Activated B cell treated with CpG ODN at 0.5 μM for 24 hours (primary cell): ENCODE measurements around the gene MGMT. TPM values are rescaled to one million over a fixed set of nuclear protein-coding genes. Genes with fewer than 3 reads are reported as not detected.

Source experiments
- ATAC-seq: fragments of 200-7000 bp; cut with Tn5 transposase; one replicate; pipeline ENCODE4 v1.10.0; 2021; ENCODE audit warnings: low read depth, mild to moderate bottlenecking, moderate library complexity
- CTCF ChIA-PET: fragments of 350-600 bp; sonication (Branson Sonifier 250); formaldehyde crosslinking; loops from one replicate; lab custom pipeline; 2021; ENCODE audit warnings: antibody characterized with exemption; lab: Charles Lee
- POLR2A ChIA-PET: fragments of 350-600 bp; sonication (Branson Sonifier 250); formaldehyde crosslinking; loops from one replicate; lab custom pipeline; 2021; ENCODE audit warnings: antibody characterized with exemption; lab: Charles Lee
- DNase-seq: peaks from one replicate; pipeline ENCODE4 v3.0.0; 2022
- H3K27ac Mint-ChIP-seq: one replicate; pipeline ENCODE4 v1.8.0; 2020; ENCODE audit warnings: mixed read lengths
- H3K27me3 Mint-ChIP-seq: one replicate; pipeline ENCODE4 v1.8.0; 2021; ENCODE audit warnings: mixed read lengths
- H3K36me3 Mint-ChIP-seq: one replicate; pipeline ENCODE4 v1.8.0; 2021; ENCODE audit warnings: low read depth, mixed read lengths
- H3K4me1 Mint-ChIP-seq: one replicate; pipeline ENCODE4 v1.8.0; 2021; ENCODE audit warnings: mixed read lengths
- H3K4me3 Mint-ChIP-seq: one replicate; pipeline ENCODE4 v1.8.0; 2020; ENCODE audit warnings: mild to moderate bottlenecking, mixed read lengths
- H3K9me3 Mint-ChIP-seq: one replicate; pipeline ENCODE4 v1.8.0; 2020; ENCODE audit warnings: mixed read lengths
- CTCF ChIP-seq: fragments of 200-600 bp; IDR thresholded peaks from one replicate; pipeline ENCODE4 v1.8.0; 2022; ENCODE audit warnings: antibody characterized with exemption, mild to moderate bottlenecking
- intact Hi-C: fragments of 100-400 bp; cut with micrococcal nuclease; formaldehyde crosslinking; loops from one replicate; pipeline ENCODE4 v1.15.1; 2024
- total RNA-seq: library from RNA; stranded (reverse); gene quantifications from 2 replicates; pipeline ENCODE4 v1.2.3, GENCODE V29; 2022

MGMT gene
- total RNA-seq, 1 donor from 2014 or later: 25.8 TPM

DNA sequence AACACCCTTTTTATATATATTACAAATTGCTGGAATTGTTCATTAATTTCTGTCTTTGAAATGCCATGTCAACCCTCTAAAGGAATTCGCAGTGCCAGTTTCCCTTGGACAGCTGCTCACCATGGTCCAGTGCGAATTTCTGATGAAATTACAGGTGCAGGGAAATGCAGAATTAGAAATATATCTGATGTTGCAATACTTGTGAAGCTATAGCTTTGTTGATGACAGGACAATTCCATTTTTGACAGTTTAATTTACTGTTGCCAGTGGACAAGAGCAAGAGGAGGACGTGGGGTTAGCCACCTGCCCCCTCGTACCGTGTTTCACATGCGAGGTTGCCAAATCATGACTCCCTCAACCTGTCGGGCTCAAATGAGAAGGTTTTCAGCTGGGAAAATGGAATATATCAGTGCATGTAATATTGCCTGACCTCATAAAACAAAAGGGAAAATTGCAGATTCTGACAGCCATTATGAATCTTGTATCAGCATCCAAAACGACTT, 140.6 kb downstream of the MGMT start:
- TF ChIP-seq CTCF: no peak
- Mint-ChIP-seq H3K27ac (no peak overlapping the region), H3K4me3 (no peak overlapping the region), H3K4me1 (peaks cover 35% of the 10 kb centered on the region), H3K27me3 (no peaks in the 10 kb centered on the region), H3K9me3 (no peaks in the 10 kb centered on the region), H3K36me3 (peaks cover 10% of the 10 kb centered on the region)
- DNase-seq: no peak
- ChIA-PET POLR2A (no interaction called here), CTCF (no interaction called here)
- no peak for ATAC-seq
- intact Hi-C loops: loop anchor here (2.0 kb wide), 1 partner anchor 141 kb away; the partner anchor contains the start of gene MGMT

DNA sequence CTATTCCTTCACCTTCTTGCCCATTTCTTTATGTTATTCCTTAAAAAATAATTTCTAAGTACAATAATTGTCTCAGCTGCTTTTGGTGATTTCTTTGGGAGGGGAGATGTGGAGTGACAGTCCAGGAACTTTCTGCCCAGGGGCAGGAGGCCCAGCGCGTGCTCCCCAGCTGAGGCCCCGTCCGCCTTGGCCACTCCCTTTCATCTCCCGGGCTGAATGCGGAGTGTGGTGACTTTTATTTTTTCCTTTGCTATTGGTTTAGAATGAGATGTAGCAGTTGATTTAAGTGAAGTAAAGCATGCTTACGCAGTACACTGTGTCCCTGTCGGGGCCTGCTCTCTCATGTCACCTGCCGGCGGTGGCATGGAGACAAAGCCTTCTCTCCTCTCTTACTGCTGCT, 141.6 kb downstream of the MGMT start:
- no peak for TF ChIP-seq CTCF
- H3K36me3 Mint-ChIP-seq: peaks cover 8% of the 10 kb centered on the region
- no peak overlapping the region for H3K27ac Mint-ChIP-seq
- no peak for ATAC-seq
- POLR2A ChIA-PET: no interaction called here
- intact Hi-C loops: no loop called here
- DNase-seq: no peak
- peaks cover 35% of the 10 kb centered on the region for H3K4me1 Mint-ChIP-seq
- H3K27me3 Mint-ChIP-seq: no peaks in the 10 kb centered on the region
- CTCF ChIA-PET: no interaction called here
- no peak overlapping the region for H3K4me3 Mint-ChIP-seq
- no peaks in the 10 kb centered on the region for H3K9me3 Mint-ChIP-seq

- Mint-ChIP-seq H3K4me1 (peaks cover 28% of the 10 kb centered on the region), H3K27me3 (no peaks in the 10 kb centered on the region), H3K4me3 (no peak overlapping the region), H3K9me3 (no peaks in the 10 kb centered on the region), H3K36me3 (peaks cover 8% of the 10 kb centered on the region), H3K27ac (no peak overlapping the region)
- ChIA-PET POLR2A (no interaction called here), CTCF (no interaction called here)
- TF ChIP-seq CTCF: no peak
- intact Hi-C loops: no loop called here
- DNase-seq (no peak), ATAC-seq (no peak)
Measured at GRCh38 chr10:129609551-129609950, 142.5 kb downstream of the MGMT start.

DNA sequence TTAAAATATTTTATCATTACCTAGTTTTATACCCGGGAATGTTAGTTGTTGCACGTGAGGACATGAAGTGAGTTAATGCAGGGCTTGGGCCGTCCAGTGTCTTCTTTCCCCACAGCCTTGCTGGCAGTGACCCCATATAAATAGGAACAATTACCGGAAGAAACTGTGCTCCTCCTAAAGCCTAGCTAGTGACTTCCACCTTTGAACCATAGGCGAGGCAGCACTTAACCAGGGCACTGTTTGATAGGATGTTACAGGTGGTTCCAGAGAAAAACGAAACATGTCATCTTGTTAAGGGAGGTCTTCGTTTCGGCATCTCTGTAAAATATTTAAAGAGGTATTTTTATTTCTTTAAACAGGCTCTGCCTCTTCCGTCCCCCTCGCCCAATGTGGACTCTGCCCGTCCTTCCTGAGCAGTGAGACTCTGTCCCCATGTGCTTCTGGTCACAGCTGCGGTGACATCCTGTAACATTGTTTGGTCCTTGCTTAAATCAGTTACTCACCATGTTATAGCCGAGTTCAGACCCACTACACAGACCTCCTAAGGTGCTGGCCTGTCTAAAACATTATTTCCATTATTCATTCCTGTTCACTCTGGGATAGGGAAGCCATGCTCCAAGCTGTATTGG, 145.6 kb downstream of the MGMT start:
- H3K9me3 Mint-ChIP-seq: peaks cover 6% of the 10 kb centered on the region
- peaks cover 8% of the 10 kb centered on the region for H3K4me1 Mint-ChIP-seq
- H3K4me3 Mint-ChIP-seq: no peak overlapping the region
- DNase-seq (no peak), ATAC-seq (no peak)
- ChIA-PET POLR2A (no interaction called here), CTCF (no interaction called here)
- no peaks in the 10 kb centered on the region for H3K27me3 Mint-ChIP-seq
- no peak overlapping the region for H3K27ac Mint-ChIP-seq
- intact Hi-C loops: no loop called here
- TF ChIP-seq CTCF: no peak
- peaks cover 13% of the 10 kb centered on the region for H3K36me3 Mint-ChIP-seq

- H3K4me3 Mint-ChIP-seq: no peak overlapping the region
- TF ChIP-seq CTCF: no peak
- H3K9me3 Mint-ChIP-seq: peaks cover 6% of the 10 kb centered on the region
- peaks cover 11% of the 10 kb centered on the region for H3K4me1 Mint-ChIP-seq
- H3K27me3 Mint-ChIP-seq: no peaks in the 10 kb centered on the region
- H3K36me3 Mint-ChIP-seq: peaks cover 13% of the 10 kb centered on the region
- no peak overlapping the region for H3K27ac Mint-ChIP-seq
- intact Hi-C loops: no loop called here
- ATAC-seq: no peak
- POLR2A ChIA-PET: no interaction called here
- CTCF ChIA-PET: no interaction called here
- DNase-seq: no peak
Measured at GRCh38 chr10:129613377-129613980, 146.4 kb downstream of the MGMT start.
